Skeletal muscle satellite cell (primary cell): ENCODE data around the gene NELFA.
"Not testable (repeated sequence)": the region's sequence is repeated elsewhere in the genome, so short reads cannot be mapped to it uniquely, and the experiment has no call there.

Experiments used
- H3K27me3 ChIP-seq: 2 replicates; pipeline ENCODE4 v1.7.0; 2013; ENCODE audit warnings: low read length; ENCODE audit not compliant: control insufficient read depth, insufficient read depth
- H3K36me3 ChIP-seq: 2 replicates; pipeline ENCODE4 v1.7.0; 2013; ENCODE audit warnings: mild to moderate bottlenecking, control low read depth, low read length; ENCODE audit not compliant: insufficient read depth
- H3K4me1 ChIP-seq: 2 replicates; pipeline ENCODE4 v1.7.0; 2013; ENCODE audit warnings: low read length; ENCODE audit not compliant: control insufficient read depth, insufficient read depth
- H3K4me2 ChIP-seq: 2 replicates; pipeline ENCODE4 v1.7.0; 2013; ENCODE audit warnings: mild to moderate bottlenecking, low read length
- H3K4me3 ChIP-seq: 2 replicates; pipeline ENCODE4 v1.7.0; 2013; ENCODE audit warnings: low read length
- H3K9ac ChIP-seq: 2 replicates; pipeline ENCODE4 v1.7.0; 2013; ENCODE audit warnings: mild to moderate bottlenecking, low read depth, low read length, moderate library complexity
- H3K9me3 ChIP-seq: replicated peaks from 2 replicates; pipeline ENCODE4 v1.7.0; 2013; ENCODE audit warnings: mild to moderate bottlenecking, control low read depth, low read length

Gene NELFA

GRCh38 chr4:2006367-2006766 lies 2.4 kb downstream of the NELFA start:
- H3K36me3 ChIP-seq, result peaks cover 6% of the 10 kb centered on the region
- H3K9me3 ChIP-seq, result no peaks in the 10 kb centered on the region
- no peak overlapping the region for H3K9ac ChIP-seq
- H3K4me3 ChIP-seq, result no peak overlapping the region
- H3K4me1 ChIP-seq, result peaks cover 18% of the 10 kb centered on the region
- H3K27me3 ChIP-seq, result no peaks in the 10 kb centered on the region
- no peak overlapping the region for H3K4me2 ChIP-seq

- H3K4me1 ChIP-seq, result peaks cover 11% of the 10 kb centered on the region
- H3K36me3 ChIP-seq, H3K4me3 ChIP-seq, H3K27me3 ChIP-seq, H3K9me3 ChIP-seq, H3K9ac ChIP-seq, H3K4me2 ChIP-seq: not testable (repeated sequence)
Measured at GRCh38 chr4:2003361-2003760, 5.4 kb downstream of the NELFA start.

GRCh38 chr4:1999308-1999707 lies 9.5 kb downstream of the NELFA start:
- H3K27me3 ChIP-seq, H3K4me3 ChIP-seq, H3K9me3 ChIP-seq, H3K4me1 ChIP-seq, H3K4me2 ChIP-seq, H3K9ac ChIP-seq: not testable (repeated sequence)
- H3K36me3 ChIP-seq, result peaks cover 11% of the 10 kb centered on the region

- Histone ChIP-seq H3K36me3 (peaks cover 5% of the 10 kb centered on the region), H3K4me3 (no peak overlapping the region), H3K4me2 (no peak overlapping the region), H3K4me1 (no peaks in the 10 kb centered on the region), H3K27me3 (no peaks in the 10 kb centered on the region), H3K9ac (no peak overlapping the region), H3K9me3 (no peaks in the 10 kb centered on the region)
Measured at GRCh38 chr4:1998296-1998695, 10.5 kb downstream of the NELFA start.

- Histone ChIP-seq H3K9ac (no peak overlapping the region), H3K4me3 (no peak overlapping the region), H3K9me3 (no peaks in the 10 kb centered on the region), H3K36me3 (peaks cover 5% of the 10 kb centered on the region), H3K4me1 (no peaks in the 10 kb centered on the region), H3K27me3 (no peaks in the 10 kb centered on the region), H3K4me2 (no peak overlapping the region)
Measured at GRCh38 chr4:1997712-1998111, 11.1 kb downstream of the NELFA start.

GRCh38 chr4:1996866-1997611 lies 11.7 kb downstream of the NELFA start:
- no peak overlapping the region for H3K4me3 ChIP-seq
- no peaks in the 10 kb centered on the region for H3K27me3 ChIP-seq
- H3K4me1 ChIP-seq, result no peaks in the 10 kb centered on the region
- no peaks in the 10 kb centered on the region for H3K9me3 ChIP-seq
- H3K9ac ChIP-seq, result no peak overlapping the region
- peaks cover 5% of the 10 kb centered on the region for H3K36me3 ChIP-seq
- no peak overlapping the region for H3K4me2 ChIP-seq

GRCh38 chr4:1994938-1995337 lies 13.8 kb downstream of the NELFA start:
- H3K9me3 ChIP-seq, result no peaks in the 10 kb centered on the region
- H3K9ac ChIP-seq, result no peak overlapping the region

GRCh38 chr4:1993718-1994516 lies 14.9 kb downstream of the NELFA start:
- H3K4me3 ChIP-seq, result not testable (repeated sequence)

More at GRCh38 chr4:1994938-1995337, 13.8 kb downstream of the NELFA start:
- Histone ChIP-seq H3K27me3 (no peaks in the 10 kb centered on the region), H3K4me2 (no peak overlapping the region), H3K4me1 (no peaks in the 10 kb centered on the region), H3K36me3 (peaks cover 16% of the 10 kb centered on the region), H3K4me3 (no peak overlapping the region)

GRCh38 chr4:1993169-1993516 lies 15.6 kb downstream of the NELFA start:
- no peaks in the 10 kb centered on the region for H3K27me3 ChIP-seq
- H3K9me3 ChIP-seq, result no peaks in the 10 kb centered on the region
- no peak overlapping the region for H3K4me3 ChIP-seq
- no peak overlapping the region for H3K4me2 ChIP-seq
- no peaks in the 10 kb centered on the region for H3K4me1 ChIP-seq
- H3K36me3 ChIP-seq, result peaks cover 25% of the 10 kb centered on the region
- no peak overlapping the region for H3K9ac ChIP-seq

More at GRCh38 chr4:1993718-1994516, 14.9 kb downstream of the NELFA start:
- H3K9me3 ChIP-seq, H3K4me2 ChIP-seq, H3K27me3 ChIP-seq, H3K4me1 ChIP-seq, H3K9ac ChIP-seq: not testable (repeated sequence)
- peaks cover 25% of the 10 kb centered on the region for H3K36me3 ChIP-seq

GRCh38 chr4:1992468-1993168 lies 16.2 kb downstream of the NELFA start:
- no peak overlapping the region for H3K4me3 ChIP-seq

GRCh38 chr4:1991596-1992434 lies 17.0 kb downstream of the NELFA start:
- Histone ChIP-seq H3K27me3 (no peaks in the 10 kb centered on the region), H3K36me3 (peaks cover 32% of the 10 kb centered on the region), H3K4me2 (no peak overlapping the region), H3K4me1 (no peaks in the 10 kb centered on the region), H3K9me3 (no peaks in the 10 kb centered on the region), H3K9ac (no peak overlapping the region), H3K4me3 (no peak overlapping the region)

More at GRCh38 chr4:1992468-1993168, 16.2 kb downstream of the NELFA start:
- Histone ChIP-seq H3K9me3 (no peaks in the 10 kb centered on the region), H3K4me1 (no peaks in the 10 kb centered on the region), H3K9ac (no peak overlapping the region), H3K36me3 (peaks cover 27% of the 10 kb centered on the region), H3K27me3 (no peaks in the 10 kb centered on the region), H3K4me2 (no peak overlapping the region)
